HFFc6 (cell line): ENCODE results near the gene SLC25A33. TPM values are rescaled to one million over a fixed set of nuclear protein-coding genes. Genes with fewer than 3 reads are reported as not detected.

Source experiments
- DNase-seq: peaks from one replicate; pipeline ENCODE4 v3.0.0-alpha.2; 2018
- H3K27ac Mint-ChIP-seq: 2 replicates; pipeline ENCODE4 v1.8.0; 2020; ENCODE audit warnings: mild to moderate bottlenecking, mixed read lengths
- H3K27me3 Mint-ChIP-seq: 2 replicates; pipeline ENCODE4 v1.8.0; 2021; ENCODE audit warnings: mild to moderate bottlenecking, moderate library complexity, mixed read lengths; ENCODE audit not compliant: insufficient read depth
- H3K36me3 Mint-ChIP-seq: 2 replicates; pipeline ENCODE4 v1.8.0; 2021; ENCODE audit warnings: low read depth, mixed read lengths
- H3K4me1 Mint-ChIP-seq: 2 replicates; pipeline ENCODE4 v1.8.0; 2020; ENCODE audit warnings: low read depth, mixed read lengths
- H3K4me3 Mint-ChIP-seq: 2 replicates; pipeline ENCODE4 v1.8.0; 2020; ENCODE audit warnings: mild to moderate bottlenecking, moderate library complexity, mixed read lengths
- H3K9me3 Mint-ChIP-seq: 2 replicates; pipeline ENCODE4 v1.8.0; 2020; ENCODE audit warnings: mild to moderate bottlenecking, mixed read lengths
- total RNA-seq, 6 experiments: library from RNA; stranded (reverse); fragmentation: NEBNext Ultra II Directional; extraction: Animal tissue kit (Norgen Biotek cat#: 25700); gene quantifications; 2 replicates in 1 of 6; 3 replicates in 5 of 6; pipeline ENCODE4 v1.2.3, GENCODE V29; 2021
- TF ChIP-seq, protein P1 (sequence below): fragments of 200-600 bp; sonication (generic); IDR thresholded peaks from 2 replicates; pipeline ENCODE4 v1.5.0; 2021; ENCODE audit warnings: antibody characterized with exemption, mild to moderate bottlenecking

Gene SLC25A33
- total RNA-seq, 6 experiments from 2014 or later = 3.3 to 4.7 (median 4.0) TPM

DNA sequence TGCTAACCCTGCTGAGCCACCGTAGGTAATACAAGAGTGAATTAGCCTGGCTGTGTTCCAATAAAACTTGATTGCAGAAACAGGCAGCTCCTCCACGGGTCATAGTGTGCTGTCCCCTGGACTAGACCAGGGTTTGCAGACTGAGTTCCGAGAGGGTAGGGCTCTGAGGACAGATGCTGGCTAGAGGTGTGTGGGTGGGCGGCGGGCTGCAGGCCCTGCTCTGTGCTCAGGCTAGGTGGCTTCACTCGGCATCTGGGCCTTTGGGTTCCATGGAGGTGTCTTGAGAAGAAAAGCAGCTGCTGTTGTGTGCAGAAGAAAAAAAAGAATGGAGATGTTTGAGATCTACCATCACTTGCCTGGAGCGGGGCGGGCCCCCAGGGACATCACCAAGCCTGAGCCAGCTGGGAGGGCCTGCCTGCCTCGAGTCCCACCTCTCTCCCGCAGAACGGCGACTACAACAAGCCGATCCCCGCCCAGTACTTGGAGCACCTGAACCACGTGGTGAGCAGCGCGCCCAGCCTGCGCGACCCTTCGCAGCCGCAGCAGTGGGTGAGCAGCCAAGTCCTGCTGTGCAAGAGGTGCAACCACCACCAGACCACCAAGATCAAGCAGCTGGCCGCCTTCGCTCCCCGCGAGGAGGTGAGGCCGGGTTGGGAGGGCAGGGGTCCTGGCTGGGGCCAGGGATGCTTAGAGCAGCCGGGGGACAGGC, 57.3 kb downstream of the SLC25A33 start:
- H3K36me3 Mint-ChIP-seq = no peaks in the 10 kb centered on the region
- TF ChIP-seq, protein P1, sequence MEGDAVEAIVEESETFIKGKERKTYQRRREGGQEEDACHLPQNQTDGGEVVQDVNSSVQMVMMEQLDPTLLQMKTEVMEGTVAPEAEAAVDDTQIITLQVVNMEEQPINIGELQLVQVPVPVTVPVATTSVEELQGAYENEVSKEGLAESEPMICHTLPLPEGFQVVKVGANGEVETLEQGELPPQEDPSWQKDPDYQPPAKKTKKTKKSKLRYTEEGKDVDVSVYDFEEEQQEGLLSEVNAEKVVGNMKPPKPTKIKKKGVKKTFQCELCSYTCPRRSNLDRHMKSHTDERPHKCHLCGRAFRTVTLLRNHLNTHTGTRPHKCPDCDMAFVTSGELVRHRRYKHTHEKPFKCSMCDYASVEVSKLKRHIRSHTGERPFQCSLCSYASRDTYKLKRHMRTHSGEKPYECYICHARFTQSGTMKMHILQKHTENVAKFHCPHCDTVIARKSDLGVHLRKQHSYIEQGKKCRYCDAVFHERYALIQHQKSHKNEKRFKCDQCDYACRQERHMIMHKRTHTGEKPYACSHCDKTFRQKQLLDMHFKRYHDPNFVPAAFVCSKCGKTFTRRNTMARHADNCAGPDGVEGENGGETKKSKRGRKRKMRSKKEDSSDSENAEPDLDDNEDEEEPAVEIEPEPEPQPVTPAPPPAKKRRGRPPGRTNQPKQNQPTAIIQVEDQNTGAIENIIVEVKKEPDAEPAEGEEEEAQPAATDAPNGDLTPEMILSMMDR = no peak
- peaks cover 8% of the 10 kb centered on the region for H3K4me1 Mint-ChIP-seq
- no peak overlapping the region for H3K27ac Mint-ChIP-seq
- no peak for DNase-seq
- no peak overlapping the region for H3K4me3 Mint-ChIP-seq
- no peaks in the 10 kb centered on the region for H3K9me3 Mint-ChIP-seq
- no peaks in the 10 kb centered on the region for H3K27me3 Mint-ChIP-seq

GRCh38 chr1:9597361-9598315, 58.4 kb downstream of the SLC25A33 start:
- no peaks in the 10 kb centered on the region for H3K27me3 Mint-ChIP-seq
- H3K4me3 Mint-ChIP-seq = no peak overlapping the region
- H3K9me3 Mint-ChIP-seq = no peaks in the 10 kb centered on the region
- DNase-seq = no peak
- TF ChIP-seq, protein P1 = no peak
- no peaks in the 10 kb centered on the region for H3K36me3 Mint-ChIP-seq
- no peak overlapping the region for H3K27ac Mint-ChIP-seq
- H3K4me1 Mint-ChIP-seq = peaks cover 8% of the 10 kb centered on the region

DNA sequence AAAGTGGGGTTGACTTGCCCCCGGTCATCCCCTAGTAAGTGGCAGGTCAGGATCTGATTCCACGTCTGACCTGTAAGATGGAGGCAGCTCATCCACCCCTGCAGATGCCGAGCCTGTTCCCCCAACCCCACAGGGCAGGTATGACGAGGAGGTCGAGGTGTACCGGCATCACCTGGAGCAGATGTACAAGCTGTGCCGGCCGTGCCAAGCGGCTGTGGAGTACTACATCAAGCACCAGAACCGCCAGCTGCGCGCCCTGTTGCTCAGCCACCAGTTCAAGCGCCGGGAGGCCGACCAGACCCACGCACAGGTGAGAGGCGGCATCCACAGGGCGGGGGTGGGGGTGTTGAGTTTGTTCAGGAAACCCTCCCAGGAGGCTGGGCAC, 59.0 kb downstream of the SLC25A33 start:
- no peak for DNase-seq
- no peaks in the 10 kb centered on the region for H3K27me3 Mint-ChIP-seq
- TF ChIP-seq, protein P1 = no peak
- no peak overlapping the region for H3K4me3 Mint-ChIP-seq
- H3K27ac Mint-ChIP-seq = no peak overlapping the region
- peaks cover 4% of the 10 kb centered on the region for H3K4me1 Mint-ChIP-seq
- H3K9me3 Mint-ChIP-seq = no peaks in the 10 kb centered on the region
- no peaks in the 10 kb centered on the region for H3K36me3 Mint-ChIP-seq

DNA sequence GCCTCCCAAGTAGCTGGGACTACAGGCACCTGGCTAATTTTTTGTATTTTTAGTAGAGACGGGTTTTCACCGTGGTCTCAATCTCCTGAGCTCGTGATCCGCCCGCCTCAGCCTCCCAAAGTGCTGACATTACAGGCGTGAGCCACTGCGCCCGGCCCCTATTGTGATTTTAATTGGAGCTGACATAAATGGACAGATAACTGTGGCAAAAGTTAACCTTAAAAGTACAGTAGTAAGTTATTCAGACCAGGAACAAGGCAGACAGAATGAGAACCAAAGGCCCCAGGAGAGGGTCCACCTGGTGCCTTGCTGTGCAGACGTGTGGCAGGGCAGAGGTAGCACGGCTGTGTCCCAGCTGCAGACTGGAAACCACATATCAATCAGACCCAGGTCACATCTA, 60.5 kb downstream of the SLC25A33 start:
- no peaks in the 10 kb centered on the region for H3K36me3 Mint-ChIP-seq
- H3K4me1 Mint-ChIP-seq = no peaks in the 10 kb centered on the region
- DNase-seq = no peak
- H3K27ac Mint-ChIP-seq = no peak overlapping the region
- TF ChIP-seq, protein P1 = no peak
- no peak overlapping the region for H3K4me3 Mint-ChIP-seq
- H3K27me3 Mint-ChIP-seq = no peaks in the 10 kb centered on the region; the same call in 1 of the 2 replicates
- no peaks in the 10 kb centered on the region for H3K9me3 Mint-ChIP-seq

- Mint-ChIP-seq H3K4me1 (no peaks in the 10 kb centered on the region), H3K36me3 (no peaks in the 10 kb centered on the region), H3K27me3 (no peaks in the 10 kb centered on the region; the same call in 1 of the 2 replicates), H3K9me3 (no peaks in the 10 kb centered on the region), H3K4me3 (no peak overlapping the region), H3K27ac (no peak overlapping the region)
- TF ChIP-seq, protein P1 = no peak
- no peak for DNase-seq
Observed at GRCh38 chr1:9600861-9601834, 61.9 kb downstream of the SLC25A33 start.
